ENCODE data around the gene CLINT1.

The CLINT1 gene

DNA sequence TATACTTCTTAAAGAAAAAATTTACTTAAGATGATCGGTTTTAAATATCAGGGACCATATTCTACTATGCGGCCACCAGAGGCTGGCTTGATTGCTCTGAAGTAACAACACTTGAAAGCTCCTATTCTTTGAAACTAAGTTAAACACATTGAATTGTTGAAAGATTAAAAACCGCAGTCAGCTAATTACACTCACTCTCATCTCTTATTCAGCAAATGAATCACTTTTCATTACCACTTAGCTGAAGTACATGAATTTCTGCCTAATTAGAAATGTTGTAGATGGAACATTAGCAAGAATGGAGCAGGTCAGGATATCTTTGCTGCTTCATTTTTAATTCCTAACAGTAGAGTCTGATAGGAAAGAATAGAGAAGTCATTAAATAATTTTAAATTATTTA lies 73.1 kb downstream of the CLINT1 start:
- Histone ChIP-seq H3K4me1 (ENCODE audit: insufficient read depth, poor library complexity, severe bottlenecking) (no peaks in the 10 kb centered on the region), H3K9me3 (ENCODE audit: severe bottlenecking) (no peaks in the 10 kb centered on the region), H3K27me3 (ENCODE audit: insufficient read depth, poor library complexity, severe bottlenecking) (no peaks in the 10 kb centered on the region), H3K36me3 (ENCODE audit: low read depth) (peaks cover 58% of the 10 kb centered on the region), H3K4me3 (ENCODE audit: severe bottlenecking) (no peak overlapping the region), H3K27ac (ENCODE audit: poor library complexity, severe bottlenecking) (no peak overlapping the region)
- TF ChIP-seq, protein P1, sequence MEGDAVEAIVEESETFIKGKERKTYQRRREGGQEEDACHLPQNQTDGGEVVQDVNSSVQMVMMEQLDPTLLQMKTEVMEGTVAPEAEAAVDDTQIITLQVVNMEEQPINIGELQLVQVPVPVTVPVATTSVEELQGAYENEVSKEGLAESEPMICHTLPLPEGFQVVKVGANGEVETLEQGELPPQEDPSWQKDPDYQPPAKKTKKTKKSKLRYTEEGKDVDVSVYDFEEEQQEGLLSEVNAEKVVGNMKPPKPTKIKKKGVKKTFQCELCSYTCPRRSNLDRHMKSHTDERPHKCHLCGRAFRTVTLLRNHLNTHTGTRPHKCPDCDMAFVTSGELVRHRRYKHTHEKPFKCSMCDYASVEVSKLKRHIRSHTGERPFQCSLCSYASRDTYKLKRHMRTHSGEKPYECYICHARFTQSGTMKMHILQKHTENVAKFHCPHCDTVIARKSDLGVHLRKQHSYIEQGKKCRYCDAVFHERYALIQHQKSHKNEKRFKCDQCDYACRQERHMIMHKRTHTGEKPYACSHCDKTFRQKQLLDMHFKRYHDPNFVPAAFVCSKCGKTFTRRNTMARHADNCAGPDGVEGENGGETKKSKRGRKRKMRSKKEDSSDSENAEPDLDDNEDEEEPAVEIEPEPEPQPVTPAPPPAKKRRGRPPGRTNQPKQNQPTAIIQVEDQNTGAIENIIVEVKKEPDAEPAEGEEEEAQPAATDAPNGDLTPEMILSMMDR (IDR thresholded peaks at IDR 0.05; ENCODE audit: poor library complexity, severe bottlenecking), result no peak
- ATAC-seq (ENCODE audit: low read depth) (no peak), DNase-seq (ENCODE audit: low spot score) (no peak)

DNA sequence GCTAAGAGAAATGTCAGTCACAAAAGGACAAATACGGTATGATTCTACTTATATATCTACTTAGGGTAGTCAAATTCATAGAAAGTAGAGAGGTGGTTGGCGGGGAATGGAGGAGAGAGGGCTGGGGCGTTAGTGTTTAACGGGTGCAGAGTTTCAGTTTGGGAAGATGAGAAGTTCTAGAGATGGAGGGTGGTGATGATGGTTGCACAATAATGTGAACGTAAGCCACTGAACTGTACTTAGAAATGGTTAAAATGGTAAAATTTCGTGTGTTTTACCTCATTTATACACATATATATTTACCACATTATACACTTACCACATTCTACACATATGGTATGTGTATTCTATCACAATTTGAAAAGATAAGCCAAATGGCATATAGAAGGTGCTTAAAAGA lies 79.7 kb downstream of the CLINT1 start:
- TF ChIP-seq, protein P1 (IDR thresholded peaks at IDR 0.05; ENCODE audit: poor library complexity, severe bottlenecking), result no peak
- ATAC-seq (ENCODE audit: low read depth), result no peak

DNA sequence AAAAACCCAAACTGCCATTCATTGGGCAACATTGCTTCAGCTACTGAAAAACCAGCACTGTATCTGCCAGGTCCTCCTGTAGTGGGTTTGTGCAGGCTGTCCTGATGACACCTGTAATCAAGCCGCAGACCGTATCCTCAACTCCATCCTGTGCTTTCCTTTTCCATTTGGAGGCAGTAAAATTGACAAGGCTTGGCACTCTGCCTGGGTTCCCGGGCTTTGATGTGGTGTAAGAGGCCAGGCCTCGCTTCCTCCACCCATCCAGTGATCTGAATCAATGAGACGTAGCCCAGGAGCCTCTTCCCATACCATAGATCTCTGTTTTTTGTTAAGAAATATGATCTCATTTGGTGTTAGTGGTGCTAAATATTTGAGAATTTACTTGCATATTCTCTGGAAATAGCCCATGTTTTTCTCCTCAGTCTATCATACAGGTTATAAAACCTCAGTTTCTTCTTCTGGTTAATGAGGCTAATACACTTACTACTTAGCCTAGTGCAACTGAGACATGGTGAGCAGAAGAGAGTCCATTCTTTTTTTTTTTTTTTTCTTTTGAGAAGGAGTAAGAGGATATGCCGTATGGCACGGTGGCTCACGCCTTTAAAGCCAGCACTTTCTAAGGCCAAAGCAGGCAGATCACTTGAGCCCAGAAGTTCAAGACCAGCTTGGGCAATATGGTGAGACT lies 80.7 kb downstream of the CLINT1 start:
- TF ChIP-seq, protein P1 (IDR thresholded peaks at IDR 0.05; ENCODE audit: poor library complexity, severe bottlenecking), result no peak
- no peaks in the 10 kb centered on the region for H3K4me1 ChIP-seq (ENCODE audit: insufficient read depth, poor library complexity, severe bottlenecking)
- DNase-seq (ENCODE audit: low spot score) (no peak), ATAC-seq (ENCODE audit: low read depth) (peak; percentile 90)
- H3K27me3 ChIP-seq (ENCODE audit: insufficient read depth, poor library complexity, severe bottlenecking), result no peaks in the 10 kb centered on the region
- H3K4me3 ChIP-seq (ENCODE audit: severe bottlenecking), result no peak overlapping the region
- H3K36me3 ChIP-seq (ENCODE audit: low read depth), result no peaks in the 10 kb centered on the region
- no peaks in the 10 kb centered on the region for H3K9me3 ChIP-seq (ENCODE audit: severe bottlenecking)
- H3K27ac ChIP-seq (ENCODE audit: poor library complexity, severe bottlenecking), result no peak overlapping the region

More for the DNA sequence above, 79.7 kb downstream of the CLINT1 start:
- no peaks in the 10 kb centered on the region for H3K27me3 ChIP-seq (ENCODE audit: insufficient read depth, poor library complexity, severe bottlenecking)
- H3K27ac ChIP-seq (ENCODE audit: poor library complexity, severe bottlenecking), result no peak overlapping the region
- no peak for DNase-seq (ENCODE audit: low spot score)
- H3K9me3 ChIP-seq (ENCODE audit: severe bottlenecking), result no peaks in the 10 kb centered on the region
- no peaks in the 10 kb centered on the region for H3K4me1 ChIP-seq (ENCODE audit: insufficient read depth, poor library complexity, severe bottlenecking)
- no peak overlapping the region for H3K4me3 ChIP-seq (ENCODE audit: severe bottlenecking)
- H3K36me3 ChIP-seq (ENCODE audit: low read depth), result peaks cover under 1% of the 10 kb centered on the region

DNA sequence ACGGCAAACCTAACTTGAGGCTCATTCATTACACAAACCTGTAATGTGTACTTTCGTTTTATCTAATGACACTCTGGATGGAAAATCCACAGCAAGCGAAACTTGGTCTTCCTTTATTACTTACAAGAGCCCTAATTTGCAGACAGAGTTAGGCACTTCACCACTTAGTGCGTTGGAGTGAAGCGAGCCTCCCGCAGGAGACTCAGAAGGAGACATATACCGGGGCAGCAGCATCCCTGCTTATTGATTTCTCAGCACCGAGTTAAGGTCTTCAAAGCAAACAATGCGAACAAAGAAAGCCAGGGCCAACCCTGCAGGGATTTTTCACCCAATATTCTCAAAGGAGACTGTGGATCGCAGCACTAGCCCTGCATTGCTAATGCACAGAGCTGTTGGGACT lies 86.8 kb downstream of the CLINT1 start:
- TF ChIP-seq, protein P1 (IDR thresholded peaks at IDR 0.05; ENCODE audit: poor library complexity, severe bottlenecking), result no peak
- no peaks in the 10 kb centered on the region for H3K9me3 ChIP-seq (ENCODE audit: severe bottlenecking)

DNA sequence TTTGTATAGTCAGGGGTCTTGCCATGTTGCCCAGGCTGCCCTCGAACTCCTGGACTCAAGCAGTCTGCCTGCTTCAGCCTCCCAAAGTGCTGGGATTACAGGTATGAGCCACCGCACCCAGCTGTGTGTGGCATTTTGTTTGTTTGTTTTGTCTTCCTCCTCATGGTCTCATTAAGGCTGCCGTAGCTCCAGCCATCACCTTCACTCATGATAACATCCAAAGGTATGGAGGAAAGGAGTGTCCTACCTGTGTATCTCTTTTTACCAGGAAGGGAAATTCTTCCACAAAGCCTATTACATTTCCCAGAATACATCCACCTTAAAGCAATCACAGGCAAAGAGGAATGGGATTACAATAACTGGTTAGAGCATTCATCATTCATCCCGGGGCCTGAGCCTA lies 88.3 kb downstream of the CLINT1 start:
- Histone ChIP-seq H3K36me3 (ENCODE audit: low read depth) (no peaks in the 10 kb centered on the region), H3K27ac (ENCODE audit: poor library complexity, severe bottlenecking) (no peak overlapping the region), H3K9me3 (ENCODE audit: severe bottlenecking) (no peaks in the 10 kb centered on the region), H3K4me1 (ENCODE audit: insufficient read depth, poor library complexity, severe bottlenecking) (peaks cover 5% of the 10 kb centered on the region), H3K27me3 (ENCODE audit: insufficient read depth, poor library complexity, severe bottlenecking) (no peaks in the 10 kb centered on the region), H3K4me3 (ENCODE audit: severe bottlenecking) (no peak overlapping the region)
- DNase-seq (ENCODE audit: low spot score), result no peak
- TF ChIP-seq, protein P1 (IDR thresholded peaks at IDR 0.05; ENCODE audit: poor library complexity, severe bottlenecking), result no peak
- ATAC-seq (ENCODE audit: low read depth), result no peak

More for the DNA sequence above, 86.8 kb downstream of the CLINT1 start:
- DNase-seq (ENCODE audit: low spot score) (no peak), ATAC-seq (ENCODE audit: low read depth) (no peak)
- Histone ChIP-seq H3K27me3 (ENCODE audit: insufficient read depth, poor library complexity, severe bottlenecking) (no peaks in the 10 kb centered on the region), H3K27ac (ENCODE audit: poor library complexity, severe bottlenecking) (no peak overlapping the region), H3K4me3 (ENCODE audit: severe bottlenecking) (no peak overlapping the region), H3K4me1 (ENCODE audit: insufficient read depth, poor library complexity, severe bottlenecking) (peaks cover 5% of the 10 kb centered on the region), H3K36me3 (ENCODE audit: low read depth) (no peaks in the 10 kb centered on the region)
